Panc1 (cell line): Measurements from ENCODE around the gene NPHP4. TPM values are rescaled to one million over a fixed set of nuclear protein-coding genes. Genes with fewer than 3 reads are reported as not detected.

Source experiments
- ATAC-seq: fragments of 200-7000 bp; cut with Tn5 transposase; 2 replicates; pipeline ENCODE4 v1.9.1; 2020; ENCODE audit warnings: mild to moderate bottlenecking, moderate library complexity
- BruUV-seq: library from RNA; stranded (reverse); fragments of 400-500 nt; replicated peaks from 2 replicates; lab custom pipeline; 2021; lab: Mats Ljungman, UMichigan
- CTCF ChIA-PET: fragments of 300-600 bp; sonication (Branson Sonifier 250); formaldehyde crosslinking; loops from one replicate; lab custom pipeline; 2022; ENCODE audit warnings: antibody characterized with exemption; lab: Charles Lee
- POLR2A ChIA-PET: fragments of 300-600 bp; sonication (Branson Sonifier 250); formaldehyde crosslinking; loops from one replicate; lab custom pipeline; 2022; ENCODE audit warnings: antibody characterized with exemption; lab: Charles Lee
- DNase-seq: peaks from one replicate; pipeline ENCODE4 v3.0.0-alpha.2; 2010; ENCODE audit warnings: low read depth, low spot score
- H3K27ac ChIP-seq: 2 replicates; pipeline ENCODE4 v1.5.1; 2011; ENCODE audit warnings: mild to moderate bottlenecking, low read length, inconsistent platforms
- H3K27me3 ChIP-seq: fragments of 200-500 bp; sonication (Bioruptor generic); 2 replicates; pipeline ENCODE4 v1.6.0; 2014; ENCODE audit warnings: low read length, inconsistent platforms; ENCODE audit not compliant: control insufficient read depth, insufficient read depth
- H3K36me3 ChIP-seq: fragments of 200-500 bp; sonication (Bioruptor generic); 2 replicates; pipeline ENCODE4 v1.5.1; 2014; ENCODE audit warnings: inconsistent platforms, mild to moderate bottlenecking, low read length, moderate library complexity; ENCODE audit not compliant: control insufficient read depth, insufficient read depth
- H3K4me1 ChIP-seq: 2 replicates; pipeline ENCODE4 v1.5.1; 2011; ENCODE audit warnings: inconsistent platforms, mild to moderate bottlenecking, low read length, moderate library complexity; ENCODE audit not compliant: control insufficient read depth, insufficient read depth
- H3K4me3 ChIP-seq, 2 experiments: 2 replicates each; pipeline ENCODE4 v1.5.1; 2011 to 2012; ENCODE audit warnings: low read depth in 2 of 2, low read length in 2 of 2, mild to moderate bottlenecking in 2 of 2, inconsistent platforms in 1 of 2, moderate library complexity in 1 of 2
- H3K9me3 ChIP-seq: fragments of 200-500 bp; sonication (Bioruptor generic); 2 replicates; pipeline ENCODE4 v1.5.1; 2014; ENCODE audit warnings: low read depth, mild to moderate bottlenecking, inconsistent platforms, low read length, moderate library complexity; ENCODE audit not compliant: control insufficient read depth, insufficient read depth
- CTCF ChIP-seq: fragments of 450-650 bp; IDR thresholded peaks from 2 replicates; pipeline ENCODE4 v1.5.1; 2017; ENCODE audit warnings: mild to moderate bottlenecking
- POLR2AphosphoS5 ChIP-seq: IDR thresholded peaks from 2 replicates; pipeline ENCODE4 v1.6.1; 2012; ENCODE audit warnings: mild to moderate bottlenecking, low read depth, low read length, moderate library complexity
- REST ChIP-seq, 2 experiments: IDR thresholded peaks; 2 replicates each; pipeline ENCODE4 v1.6.1; 2011 to 2012; ENCODE audit warnings: low read depth in 2 of 2, control low read depth in 1 of 2, low read length in 1 of 2, mild to moderate bottlenecking in 1 of 2, moderate library complexity in 1 of 2; ENCODE audit not compliant: insufficient read depth in 1 of 2
- SIN3A ChIP-seq: IDR thresholded peaks from 2 replicates; pipeline ENCODE4 v1.6.1; 2012; ENCODE audit warnings: low read depth, mild to moderate bottlenecking, low read length, moderate library complexity, borderline replicate concordance; ENCODE audit not compliant: insufficient read depth
- TCF7L2 ChIP-seq: IDR thresholded peaks from 2 replicates; pipeline ENCODE4 v1.6.1; 2011; ENCODE audit warnings: mild to moderate bottlenecking, low read depth, low read length, inconsistent platforms
- in situ Hi-C: cut with HindIII; loops from 2 replicates; pipeline ENCODE4 v1.10.0; 2016; ENCODE audit warnings: low sequenced_read_pairs, low pct_unique_long_range_greater_than_20kb
- intact Hi-C: fragments of 100-400 bp; cut with micrococcal nuclease; formaldehyde crosslinking; loops from one replicate; pipeline ENCODE4 v1.10.0; 2022; ENCODE audit not compliant: unreplicated experiment
- total RNA-seq: library from RNA; stranded (reverse); gene quantifications from one replicate; pipeline ENCODE4 v1.2.1, GENCODE V29; 2021; ENCODE audit not compliant: unreplicated experiment

NPHP4 gene
- total RNA-seq, 1 experiment from 2014 or later = 20.1 TPM

GRCh38 chr1:5839161-5839880, 152.9 kb downstream of the NPHP4 start:
- in situ Hi-C loops = no loop called here
- DNase-seq (no peak), ATAC-seq (no peak)
- Histone ChIP-seq H3K27me3 (no peaks in the 10 kb centered on the region; the same call in 1 of the 2 replicates), H3K4me3 (no peak overlapping the region), H3K9me3 (no peaks in the 10 kb centered on the region), H3K27ac (no peak overlapping the region), H3K4me1 (no peaks in the 10 kb centered on the region), H3K36me3 (no peaks in the 10 kb centered on the region)
- POLR2A ChIA-PET = no interaction called here
- intact Hi-C loops = no loop called here
- CTCF ChIA-PET = interaction anchor here (0.6 kb wide), 1 partner anchor 462 kb away, joined by 4 read pairs; no protein-coding TSS in a partner anchor
- TF ChIP-seq CTCF (no peak), TCF7L2 (no peak), SIN3A (no peak), REST (IDR thresholded peaks at IDR 0.05; ENCODE audit: insufficient read depth in 1 of 2, low read depth in 2 of 2, low read length in 1 of 2) (no peak), POLR2AphosphoS5 (no peak)
- BruUV-seq = no TSS peak

GRCh38 chr1:5837976-5838653, 154.1 kb downstream of the NPHP4 start:
- no peak for DNase-seq
- Histone ChIP-seq H3K36me3 (no peaks in the 10 kb centered on the region), H3K4me3 (no peak overlapping the region), H3K27me3 (no peaks in the 10 kb centered on the region; the same call in 1 of the 2 replicates), H3K27ac (no peak overlapping the region), H3K9me3 (no peaks in the 10 kb centered on the region), H3K4me1 (no peaks in the 10 kb centered on the region)
- intact Hi-C loops = no loop called here
- no peak for ATAC-seq
- TF ChIP-seq CTCF (no peak), TCF7L2 (no peak), POLR2AphosphoS5 (no peak), REST (IDR thresholded peaks at IDR 0.05; ENCODE audit: insufficient read depth in 1 of 2, low read depth in 2 of 2, low read length in 1 of 2) (no peak), SIN3A (no peak)
- ChIA-PET POLR2A (no interaction called here), CTCF (interaction anchor here (0.6 to 0.7 kb wide), 2 partner anchors 199 to 463 kb away, joined by 4 to 6 read pairs; no protein-coding TSS in a partner anchor)
- in situ Hi-C loops = no loop called here
- BruUV-seq = no TSS peak
